Psoas muscle (tissue), 8 donors: ENCODE results near the gene KDM1A. TPM values are rescaled to one million over a fixed set of nuclear protein-coding genes. Genes with fewer than 3 reads are reported as not detected.
A peak's percentile ranks its signal among the peaks of the same experiment; 100 is the strongest.

Source experiments
- ATAC-seq, 4 donors: fragments of 200-7000 bp; cut with Tn5 transposase; one replicate each; pipeline ENCODE4 v1.9.1; 2020; ENCODE audit warnings: moderate library complexity in 3 of 4, mild to moderate bottlenecking in 2 of 4
- DNase-seq, 2 donors: peaks; one replicate each; pipeline ENCODE4 v3.0.0-alpha.2; 2020
- H3K27ac ChIP-seq: fragments of 200-600 bp; one replicate; pipeline ENCODE4 v1.8.0; 2022
- H3K27me3 ChIP-seq, 3 donors: fragments of 200-600 bp in 1 of 3; one replicate each; pipeline versions ENCODE4 v1.6.1 to v1.8.0; 2013 to 2022; ENCODE audit warnings: low read length in 2 of 3, mild to moderate bottlenecking in 2 of 3, moderate library complexity in 1 of 3; ENCODE audit not compliant: insufficient read depth in 3 of 3
- H3K36me3 ChIP-seq, 2 donors: fragments of 200-600 bp in 1 of 2; one replicate each; pipeline versions ENCODE4 v1.6.1 to v1.8.0; 2013 to 2022; ENCODE audit warnings: low read depth in 1 of 2, mild to moderate bottlenecking in 1 of 2, moderate library complexity in 1 of 2; ENCODE audit not compliant: insufficient read depth in 1 of 2
- H3K4me1 ChIP-seq: fragments of 200-600 bp; one replicate; pipeline ENCODE4 v1.8.0; 2022
- H3K4me3 ChIP-seq: fragments of 200-600 bp; one replicate; pipeline ENCODE4 v1.8.0; 2022; ENCODE audit warnings: mild to moderate bottlenecking
- H3K9me3 ChIP-seq: fragments of 200-600 bp; one replicate; pipeline ENCODE4 v1.8.0; 2022
- WGBS, 3 donors: extraction: QIAGEN DNeasy Blood & Tissue Kit; methylation state at CpG; one replicate each; pipeline versions ENCODE4 v1.1.6 to v1.1.7; 2013; 5-methylcytosine and 5-hydroxymethylcytosine counted together
- intact Hi-C, 2 donors: fragments of 100-400 bp; cut with DNase I; formaldehyde crosslinking; loops; one replicate each; pipeline versions ENCODE4 v1.11.0 to v1.14.2; 2022
- polyA plus RNA-seq, 3 donors: library from polyadenylated mRNA; stranded (reverse); fragments of 200-250 nt; gene quantifications; one replicate each; pipeline ENCODE4 v1.2.3, GENCODE V29; 2013
- total RNA-seq, 4 donors: library from RNA; stranded (reverse); fragmentation: NEBNext Ultra II Directional in 2 of 4; extraction: Animal tissue kit (Norgen Biotek cat#: 25700) in 2 of 4; gene quantifications; one replicate each; pipeline versions ENCODE4 v1.2.1 to v1.2.4, GENCODE V29; 2021 to 2023
- TF ChIP-seq, protein P1 (sequence below): fragments of 200-600 bp; IDR thresholded peaks from one replicate; pipeline ENCODE4 v1.8.0; 2022; ENCODE audit warnings: antibody characterized with exemption
- donor health status: healthy with polysubstance abuse.
- donor health status: DM: no; HTN: no; CAD: no; lungs with moderate emphysema.
- donor health status: Bipolar disorder and iron deficiency.
- donor health status: healthy.
- donor health status: DM: yes; HTN: yes; CAD: no.
- donor health status: DM: no; HTN: no; CAD: no.
- donor health status: DM: no; HTN: no; CAD: no.
- donor health status: DM: yes; HTN: yes; CAD: no.

Gene KDM1A
- total and polyA plus RNA-seq, 7 donors, result 29.1 to 49.2 (median 41.5) TPM

DNA sequence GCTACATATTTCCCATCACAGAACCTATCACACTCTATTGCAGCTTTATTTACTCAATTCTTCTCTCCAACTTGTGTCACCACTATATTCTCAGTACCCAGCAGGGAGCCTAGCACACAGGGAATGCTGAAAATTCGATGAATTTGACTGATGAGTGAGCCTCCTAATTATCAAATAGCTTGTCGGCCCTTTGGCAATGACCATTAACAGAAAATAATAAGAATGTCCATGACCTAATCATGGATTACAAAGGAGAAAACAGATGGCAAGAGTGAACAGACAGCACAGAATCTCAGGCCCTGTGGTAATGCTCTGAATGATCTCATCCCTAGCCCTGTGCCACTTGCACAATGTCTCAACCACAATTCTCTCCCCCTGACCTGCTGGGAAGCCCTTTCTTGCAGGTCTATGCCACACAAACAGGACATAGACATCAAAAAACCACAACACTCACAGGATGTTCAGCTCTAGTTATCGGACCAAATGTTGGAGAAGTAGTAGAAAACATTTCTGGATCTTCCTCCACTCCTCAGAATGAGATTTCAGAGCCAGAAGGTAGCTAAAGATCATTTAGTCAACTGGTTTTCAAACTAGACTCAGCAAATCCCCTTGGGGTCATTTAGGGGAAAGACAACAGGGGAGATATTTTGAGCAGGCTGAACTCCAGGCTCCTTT lies 80.9 kb downstream of the KDM1A start:
- no peaks in the 10 kb centered on the region for H3K9me3 ChIP-seq

DNA sequence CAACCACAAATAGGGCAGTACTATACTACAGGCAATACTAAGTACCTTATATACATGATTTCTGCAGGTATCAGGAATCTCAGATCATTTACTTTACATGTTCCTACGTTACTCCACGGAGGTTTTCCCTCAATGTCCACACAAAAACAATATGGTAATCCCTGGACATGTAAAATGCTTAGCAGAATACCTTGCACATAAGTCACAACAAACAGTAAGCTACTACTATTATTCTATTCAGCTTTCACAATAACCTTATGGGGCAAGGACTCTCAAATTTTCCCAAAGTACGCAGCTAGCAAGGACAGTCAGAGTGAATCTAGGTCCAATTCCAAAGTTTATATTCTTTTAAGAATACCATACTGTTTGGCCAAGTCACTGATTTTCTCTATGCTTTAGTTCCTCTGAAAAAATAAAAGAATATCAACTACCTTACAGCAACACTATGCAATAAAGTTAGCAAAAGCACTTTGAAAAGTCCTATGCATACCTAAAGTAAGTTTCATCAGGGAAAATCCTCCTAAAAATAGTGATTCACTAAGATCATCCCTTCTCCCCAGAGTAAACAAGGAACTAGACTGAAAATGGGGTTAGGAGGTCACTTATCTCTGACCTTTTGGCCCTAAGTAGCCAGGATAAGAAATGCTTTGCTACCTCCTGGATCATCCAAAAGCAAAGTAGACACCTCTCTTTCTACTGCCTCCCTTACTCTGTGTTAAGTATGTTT lies 82.0 kb downstream of the KDM1A start:
- intact Hi-C loops, result no loop called here
- ATAC-seq, result no peak

More for the DNA sequence above, 80.9 kb downstream of the KDM1A start:
- Histone ChIP-seq H3K27me3 (no peaks in the 10 kb centered on the region), H3K27ac (peak overlapping the region; percentile 61), H3K4me1 (peaks cover 37% of the 10 kb centered on the region), H3K4me3 (no peak overlapping the region), H3K36me3 (no peaks in the 10 kb centered on the region)
- ATAC-seq, result peak; percentile 80 to 87 (median 83)
- intact Hi-C loops, result no loop called here
- TF ChIP-seq, protein P1, sequence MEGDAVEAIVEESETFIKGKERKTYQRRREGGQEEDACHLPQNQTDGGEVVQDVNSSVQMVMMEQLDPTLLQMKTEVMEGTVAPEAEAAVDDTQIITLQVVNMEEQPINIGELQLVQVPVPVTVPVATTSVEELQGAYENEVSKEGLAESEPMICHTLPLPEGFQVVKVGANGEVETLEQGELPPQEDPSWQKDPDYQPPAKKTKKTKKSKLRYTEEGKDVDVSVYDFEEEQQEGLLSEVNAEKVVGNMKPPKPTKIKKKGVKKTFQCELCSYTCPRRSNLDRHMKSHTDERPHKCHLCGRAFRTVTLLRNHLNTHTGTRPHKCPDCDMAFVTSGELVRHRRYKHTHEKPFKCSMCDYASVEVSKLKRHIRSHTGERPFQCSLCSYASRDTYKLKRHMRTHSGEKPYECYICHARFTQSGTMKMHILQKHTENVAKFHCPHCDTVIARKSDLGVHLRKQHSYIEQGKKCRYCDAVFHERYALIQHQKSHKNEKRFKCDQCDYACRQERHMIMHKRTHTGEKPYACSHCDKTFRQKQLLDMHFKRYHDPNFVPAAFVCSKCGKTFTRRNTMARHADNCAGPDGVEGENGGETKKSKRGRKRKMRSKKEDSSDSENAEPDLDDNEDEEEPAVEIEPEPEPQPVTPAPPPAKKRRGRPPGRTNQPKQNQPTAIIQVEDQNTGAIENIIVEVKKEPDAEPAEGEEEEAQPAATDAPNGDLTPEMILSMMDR, result no peak
- DNase-seq, result no peak
- 30 to 40% (median 32%) methylated on average over 3 of the region's 3 CpGs for WGBS, 3 donors

GRCh38 chr1:23101887-23102286 lies 82.6 kb downstream of the KDM1A start:
- WGBS, 3 donors, result 63 to 75% (median 69%) methylated on average over 2 of the region's 2 CpGs
- H3K4me3 ChIP-seq, result no peak overlapping the region
- intact Hi-C loops, result no loop called here
- peaks cover 0 to 7% of the 10 kb centered on the region in 2 donors for H3K36me3 ChIP-seq
- H3K4me1 ChIP-seq, result peaks cover 37% of the 10 kb centered on the region
- TF ChIP-seq, protein P1, result no peak
- H3K27me3 ChIP-seq, result no peaks in the 10 kb centered on the region
- ATAC-seq, result no peak
- no peaks in the 10 kb centered on the region for H3K9me3 ChIP-seq
- H3K27ac ChIP-seq, result peak overlapping the region; percentile 31
- DNase-seq, result no peak

More for the DNA sequence above, 82.0 kb downstream of the KDM1A start:
- 84 to 91% (median 87%) methylated on average over 3 of the region's 3 CpGs for WGBS, 3 donors
- H3K36me3 ChIP-seq, result peaks cover 0 to 2% of the 10 kb centered on the region in 2 donors
- no peak overlapping the region for H3K4me3 ChIP-seq
- no peak for DNase-seq
- peaks cover 37% of the 10 kb centered on the region for H3K4me1 ChIP-seq
- H3K27me3 ChIP-seq, result no peaks in the 10 kb centered on the region
- peak overlapping the region; percentile 31 for H3K27ac ChIP-seq
- TF ChIP-seq, protein P1, result no peak
- no peaks in the 10 kb centered on the region for H3K9me3 ChIP-seq

GRCh38 chr1:23102289-23102688 lies 83.0 kb downstream of the KDM1A start:
- peak; percentile 34 to 48 (median 40) for ATAC-seq
- 23 to 31% (median 28%) methylated on average over 1 of the region's 1 CpG for WGBS, 3 donors
- Histone ChIP-seq H3K4me3 (no peak overlapping the region), H3K27me3 (no peaks in the 10 kb centered on the region), H3K9me3 (no peaks in the 10 kb centered on the region), H3K36me3 (peaks cover 0 to 11% of the 10 kb centered on the region in 2 donors), H3K27ac (peak overlapping the region; percentile 31), H3K4me1 (peaks cover 37% of the 10 kb centered on the region)
- TF ChIP-seq, protein P1, result no peak
- no peak for DNase-seq
- intact Hi-C loops, result no loop called here
